Measurements from ENCODE around the gene PLAGL1. TPM values are rescaled to one million over a fixed set of nuclear protein-coding genes. Genes with fewer than 3 reads are reported as not detected.

PLAGL1 gene
- total RNA-seq, 1 donor from 2014 or later = 20.3 TPM

- H3K4me1 ChIP-seq (ENCODE audit: insufficient read depth, low read length) = peaks cover 7% of the 10 kb centered on the region
- H3K9ac ChIP-seq (ENCODE audit: low read length) = no peak overlapping the region
- no peaks in the 10 kb centered on the region for H3K79me2 ChIP-seq (ENCODE audit: insufficient read depth, low read length)
- H3K4me2 ChIP-seq (ENCODE audit: low read length) = no peak overlapping the region
- H3K36me3 Mint-ChIP-seq (ENCODE audit: low read depth, unreplicated experiment) = peaks cover 7% of the 10 kb centered on the region
- H3K4me3 ChIP-seq (ENCODE audit: insufficient read depth, low read depth, low read length) = no peak overlapping the region
- H3K27me3 ChIP-seq (ENCODE audit: insufficient read depth, low read length) = no peaks in the 10 kb centered on the region
- no peak for TF ChIP-seq EZH2 (IDR thresholded peaks at IDR 0.05; ENCODE audit: insufficient read depth, low read length)
- TF ChIP-seq, protein P1, sequence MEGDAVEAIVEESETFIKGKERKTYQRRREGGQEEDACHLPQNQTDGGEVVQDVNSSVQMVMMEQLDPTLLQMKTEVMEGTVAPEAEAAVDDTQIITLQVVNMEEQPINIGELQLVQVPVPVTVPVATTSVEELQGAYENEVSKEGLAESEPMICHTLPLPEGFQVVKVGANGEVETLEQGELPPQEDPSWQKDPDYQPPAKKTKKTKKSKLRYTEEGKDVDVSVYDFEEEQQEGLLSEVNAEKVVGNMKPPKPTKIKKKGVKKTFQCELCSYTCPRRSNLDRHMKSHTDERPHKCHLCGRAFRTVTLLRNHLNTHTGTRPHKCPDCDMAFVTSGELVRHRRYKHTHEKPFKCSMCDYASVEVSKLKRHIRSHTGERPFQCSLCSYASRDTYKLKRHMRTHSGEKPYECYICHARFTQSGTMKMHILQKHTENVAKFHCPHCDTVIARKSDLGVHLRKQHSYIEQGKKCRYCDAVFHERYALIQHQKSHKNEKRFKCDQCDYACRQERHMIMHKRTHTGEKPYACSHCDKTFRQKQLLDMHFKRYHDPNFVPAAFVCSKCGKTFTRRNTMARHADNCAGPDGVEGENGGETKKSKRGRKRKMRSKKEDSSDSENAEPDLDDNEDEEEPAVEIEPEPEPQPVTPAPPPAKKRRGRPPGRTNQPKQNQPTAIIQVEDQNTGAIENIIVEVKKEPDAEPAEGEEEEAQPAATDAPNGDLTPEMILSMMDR (IDR thresholded peaks at IDR 0.05; ENCODE audit: insufficient read depth, low read depth, low read length) = no peak
- FAIRE-seq (no peak), DNase-seq (ENCODE audit: low read depth) (no peak)
- peaks cover 4% of the 10 kb centered on the region for H3K9me3 Mint-ChIP-seq (ENCODE audit: unreplicated experiment)
- H3K27me3 Mint-ChIP-seq (ENCODE audit: low read depth, unreplicated experiment) = peaks cover 72% of the 10 kb centered on the region
- H4K20me1 ChIP-seq (ENCODE audit: insufficient read depth, low read length) = peaks cover under 1% of the 10 kb centered on the region
- H3K9me3 ChIP-seq (ENCODE audit: insufficient read depth, low read depth, low read length) = no peaks in the 10 kb centered on the region
- H3K27ac Mint-ChIP-seq (ENCODE audit: unreplicated experiment) = no peak overlapping the region
- peaks cover 11% of the 10 kb centered on the region for H3K4me1 Mint-ChIP-seq (ENCODE audit: low read depth, unreplicated experiment)
- no peak overlapping the region for H2AFZ ChIP-seq (ENCODE audit: low read depth, low read length)
- H3K27ac ChIP-seq (ENCODE audit: low read depth, low read length) = no peak overlapping the region
- no peaks in the 10 kb centered on the region for H3K36me3 ChIP-seq (ENCODE audit: insufficient read depth, low read length)
- no peak overlapping the region for H3K4me3 Mint-ChIP-seq (ENCODE audit: unreplicated experiment)
Observed at GRCh38 chr6:143964674-143965081, 43.4 kb downstream of the PLAGL1 start.

GRCh38 chr6:143963158-143963919, 44.7 kb downstream of the PLAGL1 start:
- H3K9me3 Mint-ChIP-seq (ENCODE audit: unreplicated experiment) = peaks cover 4% of the 10 kb centered on the region
- Histone ChIP-seq H3K9me3 (ENCODE audit: insufficient read depth, low read depth, low read length) (no peaks in the 10 kb centered on the region), H3K4me3 (ENCODE audit: insufficient read depth, low read depth, low read length) (no peak overlapping the region), H3K36me3 (ENCODE audit: insufficient read depth, low read length) (no peaks in the 10 kb centered on the region), H4K20me1 (ENCODE audit: insufficient read depth, low read length) (no peaks in the 10 kb centered on the region), H3K4me1 (ENCODE audit: insufficient read depth, low read length) (peaks cover 7% of the 10 kb centered on the region), H3K79me2 (ENCODE audit: insufficient read depth, low read length) (no peaks in the 10 kb centered on the region), H2AFZ (ENCODE audit: low read depth, low read length) (no peak overlapping the region), H3K9ac (ENCODE audit: low read length) (no peak overlapping the region), H3K27me3 (ENCODE audit: insufficient read depth, low read length) (no peaks in the 10 kb centered on the region), H3K27ac (ENCODE audit: low read depth, low read length) (no peak overlapping the region), H3K4me2 (ENCODE audit: low read length) (no peak overlapping the region)
- H3K27me3 Mint-ChIP-seq (ENCODE audit: low read depth, unreplicated experiment) = peaks cover 69% of the 10 kb centered on the region
- peaks cover 18% of the 10 kb centered on the region for H3K4me1 Mint-ChIP-seq (ENCODE audit: low read depth, unreplicated experiment)
- FAIRE-seq (no peak), DNase-seq (ENCODE audit: low read depth) (no peak)
- H3K4me3 Mint-ChIP-seq (ENCODE audit: unreplicated experiment) = no peak overlapping the region
- H3K36me3 Mint-ChIP-seq (ENCODE audit: low read depth, unreplicated experiment) = peaks cover 7% of the 10 kb centered on the region
- TF ChIP-seq, protein P1 (IDR thresholded peaks at IDR 0.05; ENCODE audit: insufficient read depth, low read depth, low read length) = no peak
- TF ChIP-seq EZH2 (IDR thresholded peaks at IDR 0.05; ENCODE audit: insufficient read depth, low read length) = no peak
- H3K27ac Mint-ChIP-seq (ENCODE audit: unreplicated experiment) = no peak overlapping the region

All from astrocyte (in vitro differentiated cells and primary cell).